SU-DHL-6 (cell line): ENCODE data around the gene CUX1.

ENCODE experiments used
- EZH2phosphoT487 ChIP-seq: fragments of 200-600 bp; sonication (generic), shearing (Covaris generic); conservative IDR thresholded peaks from 2 replicates; pipeline ENCODE4 v1.6.1; 2018; ENCODE audit warnings: mild to moderate bottlenecking, antibody characterized with exemption, low read length, moderate library complexity, mixed read lengths
- TF ChIP-seq, protein P1 (sequence below): fragments of 200-600 bp; sonication (generic); IDR thresholded peaks from one replicate; pipeline ENCODE4 v1.5.1; 2017; ENCODE audit warnings: antibody characterized with exemption, mild to moderate bottlenecking, low read length, moderate library complexity; ENCODE audit not compliant: insufficient read depth, poor library complexity, severe bottlenecking

DNA sequence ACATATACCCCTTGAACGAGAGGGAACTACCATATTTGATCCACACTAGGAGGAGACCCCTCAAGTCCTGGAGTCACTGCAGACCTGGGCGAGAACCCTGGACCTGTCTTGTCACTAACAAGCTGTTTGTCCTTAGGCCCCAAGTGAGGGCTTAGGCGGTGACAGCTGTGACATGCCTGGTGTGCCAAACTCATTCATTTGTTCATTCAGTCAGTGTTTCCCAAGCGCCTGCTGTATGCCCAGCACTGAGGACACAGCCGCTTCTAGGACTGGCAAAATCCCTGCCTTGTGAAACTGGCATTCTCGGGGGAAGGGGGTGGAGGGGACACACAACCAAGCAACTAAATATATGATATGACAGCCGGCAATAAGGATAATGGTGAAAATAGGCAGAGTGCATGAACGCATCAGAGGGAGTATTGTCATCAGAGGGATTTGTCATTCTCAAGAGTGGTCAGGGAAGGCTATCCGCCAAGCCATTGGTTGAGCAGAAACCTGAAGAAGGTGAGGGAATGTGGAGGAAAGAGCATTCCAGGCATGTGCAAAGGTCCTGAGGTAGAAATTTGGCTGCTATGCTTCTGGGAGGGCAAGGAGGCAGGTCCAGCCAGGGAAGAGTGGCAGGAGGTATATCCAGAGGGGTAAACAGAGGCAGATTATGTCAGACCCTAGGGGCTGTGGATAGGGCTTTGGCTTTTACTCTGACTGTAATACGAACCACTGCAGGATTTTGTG is 480.2 kb downstream of the CUX1 start:
- TF ChIP-seq, protein P1, sequence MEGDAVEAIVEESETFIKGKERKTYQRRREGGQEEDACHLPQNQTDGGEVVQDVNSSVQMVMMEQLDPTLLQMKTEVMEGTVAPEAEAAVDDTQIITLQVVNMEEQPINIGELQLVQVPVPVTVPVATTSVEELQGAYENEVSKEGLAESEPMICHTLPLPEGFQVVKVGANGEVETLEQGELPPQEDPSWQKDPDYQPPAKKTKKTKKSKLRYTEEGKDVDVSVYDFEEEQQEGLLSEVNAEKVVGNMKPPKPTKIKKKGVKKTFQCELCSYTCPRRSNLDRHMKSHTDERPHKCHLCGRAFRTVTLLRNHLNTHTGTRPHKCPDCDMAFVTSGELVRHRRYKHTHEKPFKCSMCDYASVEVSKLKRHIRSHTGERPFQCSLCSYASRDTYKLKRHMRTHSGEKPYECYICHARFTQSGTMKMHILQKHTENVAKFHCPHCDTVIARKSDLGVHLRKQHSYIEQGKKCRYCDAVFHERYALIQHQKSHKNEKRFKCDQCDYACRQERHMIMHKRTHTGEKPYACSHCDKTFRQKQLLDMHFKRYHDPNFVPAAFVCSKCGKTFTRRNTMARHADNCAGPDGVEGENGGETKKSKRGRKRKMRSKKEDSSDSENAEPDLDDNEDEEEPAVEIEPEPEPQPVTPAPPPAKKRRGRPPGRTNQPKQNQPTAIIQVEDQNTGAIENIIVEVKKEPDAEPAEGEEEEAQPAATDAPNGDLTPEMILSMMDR = no peak
- no peak for TF ChIP-seq EZH2phosphoT487
